GM15510 (cell line): ENCODE results near the gene HOXA13.

Experiments used
- POLR2A ChIP-seq: IDR thresholded peaks from 3 replicates; pipeline ENCODE4 v1.6.1; 2011; ENCODE audit warnings: borderline replicate concordance; ENCODE audit not compliant: insufficient read length; ENCODE audit errors: extremely low read depth

Gene HOXA13

GRCh38 chr7:27169658-27170425, 30.0 kb downstream of the HOXA13 start:
- TF ChIP-seq POLR2A, result no peak

- TF ChIP-seq POLR2A, result no peak
Measured at GRCh38 chr7:27168265-27168947, 31.5 kb downstream of the HOXA13 start.

- TF ChIP-seq POLR2A, result no peak
Measured at GRCh38 chr7:27167916-27168264, 32.0 kb downstream of the HOXA13 start.

GRCh38 chr7:27166531-27167505, 33.1 kb downstream of the HOXA13 start:
- TF ChIP-seq POLR2A, result no peak

GRCh38 chr7:27165996-27166530, 33.8 kb downstream of the HOXA13 start:
- no peak for TF ChIP-seq POLR2A

- TF ChIP-seq POLR2A, result no peak
Measured at GRCh38 chr7:27165089-27165995, 34.5 kb downstream of the HOXA13 start, which contains the start of gene HOXA9. Gene HOXA9, minus strand, starts transcription at chr7:27165537. Its CDS starts 80 bp downstream, at chr7:27165457.

GRCh38 chr7:27164367-27165088, 35.4 kb downstream of the HOXA13 start:
- TF ChIP-seq POLR2A, result no peak

GRCh38 chr7:27164045-27164366, 35.9 kb downstream of the HOXA13 start:
- TF ChIP-seq POLR2A, result no peak

- TF ChIP-seq POLR2A, result no peak
Measured at GRCh38 chr7:27163288-27164044, 36.4 kb downstream of the HOXA13 start.

- no peak for TF ChIP-seq POLR2A
Measured at GRCh38 chr7:27162561-27163287, 37.2 kb downstream of the HOXA13 start.

- TF ChIP-seq POLR2A, result no peak
Measured at GRCh38 chr7:27161721-27162560, 38.0 kb downstream of the HOXA13 start.
